Spleen (tissue), 11 donors: ENCODE measurements around the gene COL4A1. TPM values are rescaled to one million over a fixed set of nuclear protein-coding genes. Genes with fewer than 3 reads are reported as not detected.

Experiments
- DNase-seq: peaks from one replicate; pipeline ENCODE4 v3.0.0-alpha.2; 2020
- H3K27ac ChIP-seq, 8 donors: fragments of 200-600 bp; sonication (generic) in 7 of 8; 1 replicate in 4 of 8; 2 replicates in 4 of 8; pipeline versions ENCODE4 v1.5.0 to v1.8.0; 2016 to 2021; ENCODE audit warnings: inconsistent platforms in 4 of 8, mild to moderate bottlenecking in 4 of 8, moderate library complexity in 1 of 8
- H3K27me3 ChIP-seq, 7 donors: fragments of 200-600 bp; sonication (generic) in 6 of 7; replicated peaks in 1 of 7; 1 replicate in 4 of 7; 2 replicates in 3 of 7; pipeline versions ENCODE4 v1.5.0 to v1.8.0; 2016 to 2021; ENCODE audit warnings: inconsistent platforms in 3 of 7, mild to moderate bottlenecking in 1 of 7
- H3K36me3 ChIP-seq, 6 donors: fragments of 200-600 bp; sonication (generic) in 5 of 6; 1 replicate in 4 of 6; 2 replicates in 2 of 6; pipeline versions ENCODE4 v1.5.0 to v1.8.0; 2016 to 2021; ENCODE audit warnings: inconsistent platforms in 2 of 6
- H3K4me1 ChIP-seq, 6 donors: fragments of 200-600 bp; sonication (generic) in 5 of 6; 1 replicate in 3 of 6; 2 replicates in 3 of 6; pipeline versions ENCODE4 v1.5.0 to v1.8.0; 2016 to 2021; ENCODE audit warnings: inconsistent platforms in 3 of 6
- H3K4me3 ChIP-seq, 8 donors: fragments of 200-600 bp; sonication (generic) in 7 of 8; 1 replicate in 4 of 8; 2 replicates in 4 of 8; pipeline versions ENCODE4 v1.5.0 to v1.8.0; 2016 to 2021; ENCODE audit warnings: inconsistent platforms in 4 of 8, mild to moderate bottlenecking in 4 of 8, moderate library complexity in 2 of 8
- H3K9me3 ChIP-seq, 8 donors: fragments of 200-600 bp; sonication (generic) in 7 of 8; 1 replicate in 4 of 8; 2 replicates in 4 of 8; pipeline versions ENCODE4 v1.5.0 to v1.8.0; 2016 to 2021; ENCODE audit warnings: inconsistent platforms in 4 of 8
- CTCF ChIP-seq, 11 experiments: fragments of 200-600 bp in 7 of 11; fragments of 450-650 bp in 4 of 11; sonication (generic) in 4 of 11; IDR thresholded peaks in 8 of 11; conservative IDR thresholded peaks in 3 of 11; 1 replicate in 7 of 11; 2 replicates in 4 of 11; pipeline versions ENCODE4 v1.4.0 to v1.8.0; 2016 to 2021; ENCODE audit warnings: antibody characterized with exemption in 11 of 11, inconsistent platforms in 4 of 11, mild to moderate bottlenecking in 1 of 11
- POLR2A ChIP-seq, 3 donors: fragments of 450-650 bp; IDR thresholded peaks; one replicate each; pipeline ENCODE4 v1.5.1; 2017; ENCODE audit warnings: antibody characterized with exemption in 3 of 3, mild to moderate bottlenecking in 1 of 3
- POLR2AphosphoS5 ChIP-seq, 3 donors: sonication (generic); formaldehyde crosslinking; IDR thresholded peaks; one replicate each; pipeline ENCODE4 v1.5.1; 2017; ENCODE audit warnings: antibody characterized with exemption in 3 of 3
- WGBS, 5 donors: extraction: QIAGEN DNeasy Blood & Tissue Kit in 3 of 5; methylation state at CpG; one replicate each; pipeline versions ENCODE4 v1.1.5 to v1.1.7; 2013 to 2018; 5-methylcytosine and 5-hydroxymethylcytosine counted together
- intact Hi-C: fragments of 100-400 bp; cut with DNase I; formaldehyde crosslinking; loops from one replicate; pipeline ENCODE4 v1.15.0; 2023; ENCODE audit warnings: low total_unique reads
- polyA plus RNA-seq, 3 donors: library from polyadenylated mRNA; stranded (reverse); fragments of 200-250 nt; gene quantifications; one replicate each; pipeline ENCODE4 v1.2.1, GENCODE V29; 2013
- total RNA-seq, 7 donors: library from RNA; depleted of rRNA in 3 of 7; stranded (reverse); fragments of >200 nt in 3 of 7; fragmentation: NEBNext Ultra II Directional in 4 of 7; extraction: Animal tissue kit (Norgen Biotek cat#: 25700) in 4 of 7; gene quantifications; one replicate each; pipeline versions ENCODE4 v1.1.0 to v1.2.1, GENCODE V29; 2016 to 2021
- donor health status: healthy with polysubstance abuse.
- donor health status: DM: no; HTN: no; CAD: no; lungs with moderate emphysema.
- donor health status: DM: no; HTN: no; CAD: no.
- donor health status: Bipolar disorder and iron deficiency.
- donor health status: healthy.
- donor health status: DM: no; HTN: no; CAD: no.
- donor health status: DM: yes; HTN: yes; CAD: no.

The COL4A1 gene
- total and polyA plus RNA-seq, 10 donors: 37.9 to 959 (median 340) TPM

DNA sequence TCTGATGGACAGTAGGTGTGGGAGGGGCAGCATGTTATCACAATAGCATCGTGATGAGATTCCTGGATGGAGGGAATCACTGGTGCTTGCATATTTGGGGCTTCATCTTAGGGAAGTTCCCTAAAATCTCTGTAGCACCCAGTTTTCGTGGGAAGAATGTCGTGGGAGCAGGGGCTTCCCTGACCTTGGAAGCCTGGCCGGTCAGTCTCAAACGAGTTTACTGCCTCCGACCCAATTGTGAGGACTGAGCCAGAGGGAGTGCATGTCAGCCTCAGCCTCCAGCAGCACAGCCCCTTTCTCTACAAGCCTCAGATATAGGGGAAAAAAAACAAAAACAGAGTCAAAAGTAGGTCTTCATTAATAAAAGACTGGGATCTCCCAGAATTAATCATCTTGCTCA lies 32.3 kb upstream of the COL4A1 start:
- no peak for TF ChIP-seq POLR2A (IDR thresholded peaks at IDR 0.05)
- TF ChIP-seq POLR2AphosphoS5 (IDR thresholded peaks at IDR 0.05): no peak
- TF ChIP-seq CTCF (IDR thresholded peaks at IDR 0.05 in 8 of 11, conservative IDR thresholded peaks at IDR 0.05 in 3 of 11): no peak
- H3K4me3 ChIP-seq: no peak overlapping the region
- no peaks in the 10 kb centered on the region for H3K36me3 ChIP-seq
- H3K4me1 ChIP-seq: peaks cover 18 to 70% (median 44%) of the 10 kb centered on the region in 6 donors
- no peak for DNase-seq
- WGBS, 5 donors: 64 to 79% (median 74%) methylated on average over 6 of the region's 6 CpGs
- peaks cover 0 to 5% (median 0%) of the 10 kb centered on the region in 8 donors for H3K9me3 ChIP-seq
- intact Hi-C loops: no loop called here
- H3K27me3 ChIP-seq: peaks cover 0 to 14% (median 0%) of the 10 kb centered on the region in 7 donors
- peak overlapping the region in 5 of 8 donors; percentile 38 to 90 (median 77) for H3K27ac ChIP-seq

- DNase-seq: no peak
- H3K4me3 ChIP-seq: no peak overlapping the region
- TF ChIP-seq POLR2AphosphoS5 (IDR thresholded peaks at IDR 0.05): peak in 2 of 3 donors; percentile 30 to 36
- no peak for TF ChIP-seq POLR2A (IDR thresholded peaks at IDR 0.05)
- H3K27me3 ChIP-seq: peaks cover 0 to 14% (median 0%) of the 10 kb centered on the region in 7 donors
- peaks cover 0 to 5% (median 0%) of the 10 kb centered on the region in 8 donors for H3K9me3 ChIP-seq
- intact Hi-C loops: no loop called here
- no peaks in the 10 kb centered on the region for H3K36me3 ChIP-seq
- peaks cover 18 to 70% (median 44%) of the 10 kb centered on the region in 6 donors for H3K4me1 ChIP-seq
- WGBS, 5 donors: 51 to 62% (median 55%) methylated on average over 13 of the region's 13 CpGs
- H3K27ac ChIP-seq: peak overlapping the region in 6 of 8 donors; percentile 37 to 90 (median 50)
Measured at GRCh38 chr13:110338441-110339101, 31.6 kb upstream of the COL4A1 start.

DNA sequence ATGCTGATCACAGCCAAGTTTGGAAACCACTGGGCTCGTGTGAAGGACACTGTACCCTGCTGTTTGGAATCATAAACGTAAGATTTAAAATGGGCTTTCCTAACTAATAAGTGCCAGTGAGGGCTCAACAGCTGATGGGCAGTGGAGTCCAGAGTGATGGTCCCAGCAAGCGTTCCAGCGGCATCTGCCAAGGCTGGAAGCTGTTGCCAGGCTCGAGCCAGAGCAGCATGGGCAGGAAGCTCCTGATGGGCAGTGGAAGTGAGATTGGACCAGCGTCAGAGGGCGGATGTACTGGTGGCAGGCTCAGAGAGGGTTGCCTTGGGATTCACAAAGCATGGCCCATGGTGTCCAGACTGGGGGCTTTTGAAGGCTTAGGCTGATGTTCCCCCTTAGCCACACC lies 30.3 kb upstream of the COL4A1 start:
- no peaks in the 10 kb centered on the region for H3K36me3 ChIP-seq
- no peak overlapping the region for H3K4me3 ChIP-seq
- intact Hi-C loops: no loop called here
- peaks cover 0 to 14% (median 0%) of the 10 kb centered on the region in 7 donors for H3K27me3 ChIP-seq
- peaks cover 0 to 5% (median 0%) of the 10 kb centered on the region in 8 donors for H3K9me3 ChIP-seq
- H3K27ac ChIP-seq: peak overlapping the region in 6 of 8 donors; percentile 16 to 90 (median 46)
- peaks cover 18 to 59% (median 42%) of the 10 kb centered on the region in 6 donors for H3K4me1 ChIP-seq
- DNase-seq: peak; percentile 82
- 43 to 61% (median 57%) methylated on average over 6 to 7 of the region's 7 CpGs for WGBS, 5 donors
- TF ChIP-seq POLR2AphosphoS5 (IDR thresholded peaks at IDR 0.05) (peak; percentile 67 to 69 (median 68)), POLR2A (IDR thresholded peaks at IDR 0.05) (no peak)

DNA sequence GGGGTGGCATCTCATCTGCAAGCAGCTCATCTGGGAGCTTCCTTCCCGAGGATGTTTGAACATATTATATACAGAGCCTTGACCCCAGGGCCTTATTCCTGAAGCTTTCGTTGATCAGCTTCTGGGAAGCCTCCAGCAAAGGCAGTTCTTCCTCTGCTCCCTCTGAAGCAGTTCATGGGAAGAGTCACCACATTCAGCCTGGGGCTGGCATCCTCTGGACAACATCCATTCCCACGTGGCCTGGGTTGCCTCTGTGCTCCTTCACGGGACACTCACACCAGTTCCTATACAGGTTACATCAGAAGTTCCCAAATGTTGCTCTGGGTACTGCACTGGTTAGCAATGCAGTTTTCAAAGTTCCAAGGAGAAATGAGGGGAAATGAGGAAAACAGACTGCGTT lies 29.7 kb upstream of the COL4A1 start:
- H3K36me3 ChIP-seq: no peaks in the 10 kb centered on the region
- no peak overlapping the region for H3K4me3 ChIP-seq
- TF ChIP-seq POLR2AphosphoS5 (IDR thresholded peaks at IDR 0.05) (no peak), POLR2A (IDR thresholded peaks at IDR 0.05) (no peak), CTCF (IDR thresholded peaks at IDR 0.05 in 8 of 11, conservative IDR thresholded peaks at IDR 0.05 in 3 of 11) (no peak)
- H3K4me1 ChIP-seq: peaks cover 18 to 54% (median 37%) of the 10 kb centered on the region in 6 donors
- H3K9me3 ChIP-seq: peaks cover 0 to 5% (median 0%) of the 10 kb centered on the region in 8 donors
- intact Hi-C loops: no loop called here
- WGBS, 5 donors: 59 to 72% (median 66%) methylated on average over 5 of the region's 5 CpGs
- peaks cover 0 to 14% (median 0%) of the 10 kb centered on the region in 7 donors for H3K27me3 ChIP-seq
- peak overlapping the region in 6 of 8 donors; percentile 16 to 90 (median 46) for H3K27ac ChIP-seq
- no peak for DNase-seq

- no peak for DNase-seq
- Histone ChIP-seq H3K27me3 (peaks cover 0 to 9% (median 0%) of the 10 kb centered on the region in 7 donors), H3K36me3 (no peaks in the 10 kb centered on the region), H3K9me3 (peaks cover 0 to 5% (median 0%) of the 10 kb centered on the region in 8 donors), H3K4me1 (peaks cover 18 to 48% (median 32%) of the 10 kb centered on the region in 6 donors), H3K27ac (peak overlapping the region in 3 of 8 donors; percentile 32 to 90 (median 69)), H3K4me3 (no peak overlapping the region)
- WGBS, 5 donors: 91 to 94% (median 93%) methylated on average over 9 of the region's 9 CpGs
- TF ChIP-seq POLR2AphosphoS5 (IDR thresholded peaks at IDR 0.05) (no peak), CTCF (IDR thresholded peaks at IDR 0.05 in 8 of 11, conservative IDR thresholded peaks at IDR 0.05 in 3 of 11) (no peak), POLR2A (IDR thresholded peaks at IDR 0.05) (no peak)
- intact Hi-C loops: no loop called here
Measured at GRCh38 chr13:110336108-110336507, 29.2 kb upstream of the COL4A1 start.
